GM23248 (cell line): ENCODE measurements around the gene SGSM1. TPM values are rescaled to one million over a fixed set of nuclear protein-coding genes. Genes with fewer than 3 reads are reported as not detected.

Experiments used
- DNase-seq: peaks from one replicate; pipeline ENCODE4 v3.0.0-alpha.2; 2015
- H2AFZ ChIP-seq: fragments of 200-600 bp; sonication (generic); 2 replicates; pipeline ENCODE4 v1.6.1; 2016; ENCODE audit warnings: antibody characterized with exemption
- H3F3A ChIP-seq: fragments of 200-600 bp; sonication (generic); 2 replicates; pipeline ENCODE4 v1.6.1; 2016; ENCODE audit warnings: mild to moderate bottlenecking, antibody characterized with exemption, mixed run types; ENCODE audit not compliant: insufficient read depth
- H3K27ac ChIP-seq: fragments of 200-600 bp; sonication (generic); 2 replicates; pipeline ENCODE4 v1.5.1; 2016; ENCODE audit warnings: mild to moderate bottlenecking
- H3K27me3 ChIP-seq: fragments of 200-600 bp; sonication (generic); replicated peaks from 2 replicates; pipeline ENCODE4 v1.6.1; 2016; ENCODE audit warnings: mild to moderate bottlenecking; ENCODE audit not compliant: insufficient read depth
- H3K36me3 ChIP-seq: fragments of 200-600 bp; sonication (generic); 2 replicates; pipeline ENCODE4 v1.6.1; 2016; ENCODE audit warnings: low read depth, mild to moderate bottlenecking
- H3K4me1 ChIP-seq: fragments of 200-600 bp; sonication (generic); 2 replicates; pipeline ENCODE4 v1.6.1; 2016; ENCODE audit warnings: mild to moderate bottlenecking; ENCODE audit not compliant: insufficient read depth
- H3K4me2 ChIP-seq: fragments of 200-600 bp; sonication (generic); one replicate; pipeline ENCODE4 v1.6.1; 2016; ENCODE audit warnings: mild to moderate bottlenecking; ENCODE audit not compliant: unreplicated experiment
- H3K4me3 ChIP-seq: fragments of 200-600 bp; sonication (generic); 2 replicates; pipeline ENCODE4 v1.5.1; 2016; ENCODE audit warnings: mild to moderate bottlenecking
- H3K79me2 ChIP-seq: fragments of 200-600 bp; sonication (generic); 2 replicates; pipeline ENCODE4 v1.6.1; 2016; ENCODE audit warnings: mild to moderate bottlenecking; ENCODE audit not compliant: insufficient read depth
- H3K9ac ChIP-seq: fragments of 200-600 bp; sonication (generic); 2 replicates; pipeline ENCODE4 v1.6.1; 2016; ENCODE audit warnings: mild to moderate bottlenecking
- H3K9me2 ChIP-seq: fragments of 200-600 bp; sonication (generic); 2 replicates; pipeline ENCODE4 v1.6.1; 2016; ENCODE audit warnings: mixed run types, mild to moderate bottlenecking, moderate library complexity; ENCODE audit not compliant: insufficient read depth
- H3K9me3 ChIP-seq: fragments of 200-600 bp; sonication (generic); one replicate; pipeline ENCODE4 v1.6.1; 2017; ENCODE audit warnings: low read depth
- H4K20me1 ChIP-seq: fragments of 200-600 bp; sonication (generic); 2 replicates; pipeline ENCODE4 v1.6.0; 2016; ENCODE audit not compliant: insufficient read depth
- EZH2 ChIP-seq: fragments of 200-600 bp; sonication (generic); IDR thresholded peaks from 2 replicates; pipeline ENCODE4 v1.6.1; 2018; ENCODE audit warnings: antibody characterized with exemption, mild to moderate bottlenecking; ENCODE audit not compliant: insufficient read depth, poor library complexity, severe bottlenecking
- EZH2phosphoT487 ChIP-seq: fragments of 200-600 bp; sonication (generic); IDR thresholded peaks from 2 replicates; pipeline ENCODE4 v1.6.1; 2018; ENCODE audit warnings: antibody characterized with exemption, moderate library complexity, mild to moderate bottlenecking, low read depth; ENCODE audit not compliant: insufficient read depth
- WGBS, 2 experiments: methylation state at CpG; one replicate each; pipeline ENCODE4 v1.1.6; 2015 to 2017; ENCODE audit warnings: low lambda C conversion rate in 2 of 2, low coverage in 1 of 2; ENCODE audit errors: missing lambda C conversion rate in 2 of 2; 5-methylcytosine and 5-hydroxymethylcytosine counted together
- in situ Hi-C: fragments of 300-500 bp; cut with MboI; formaldehyde crosslinking; loops from 2 replicates; pipeline ENCODE4 v1.15.0; 2020
- polyA plus RNA-seq: library from polyadenylated mRNA; unstranded; fragments of >200 nt; fragmentation: Nextera tagmentation; extraction: Ambion mirVana; gene quantifications from 2 replicates; pipeline ENCODE4 v1.2.1, GENCODE V29; 2016
- total RNA-seq: library from RNA; depleted of rRNA; stranded (reverse); fragments of >200 nt; shearing (Covaris generic); gene quantifications from 2 replicates; pipeline ENCODE4 v1.2.3, GENCODE V29; 2014

SGSM1 gene
- total and polyA plus RNA-seq, 2 experiments from 2014 or later, result not detected

DNA sequence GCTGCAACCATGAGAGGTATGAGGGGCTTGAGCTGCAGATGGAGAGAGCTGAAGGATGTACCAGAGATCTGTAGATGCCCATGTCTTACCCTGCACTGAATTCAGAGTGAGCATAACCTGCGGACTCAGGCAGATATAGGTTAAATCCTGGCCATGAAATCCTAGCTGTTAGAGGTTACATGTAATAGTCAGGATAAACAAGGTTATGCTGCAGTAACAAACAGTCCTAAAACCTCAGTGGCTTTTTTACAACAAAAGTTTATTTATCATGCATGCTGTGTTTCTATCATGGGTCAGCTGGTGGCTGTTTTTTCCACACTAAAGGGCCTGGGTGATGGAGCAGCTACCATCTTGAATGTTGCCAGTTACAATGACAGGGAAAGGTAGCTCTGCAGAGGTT, 70.7 kb downstream of the SGSM1 start:
- no peaks in the 10 kb centered on the region for H3K79me2 ChIP-seq
- no peaks in the 10 kb centered on the region for H3K9me2 ChIP-seq
- H4K20me1 ChIP-seq, result no peaks in the 10 kb centered on the region
- H3F3A ChIP-seq, result no peaks in the 10 kb centered on the region
- TF ChIP-seq EZH2 (no peak), EZH2phosphoT487 (no peak)
- H3K27ac ChIP-seq, result no peak overlapping the region
- H3K9ac ChIP-seq, result no peak overlapping the region
- H3K9me3 ChIP-seq, result no peaks in the 10 kb centered on the region
- no peak overlapping the region for H2AFZ ChIP-seq
- no peaks in the 10 kb centered on the region for H3K27me3 ChIP-seq
- 54 to 63% methylated on average over 1 of the region's 1 CpG for WGBS, 2 experiments
- H3K4me1 ChIP-seq, result no peaks in the 10 kb centered on the region
- H3K4me2 ChIP-seq, result no peak overlapping the region
- in situ Hi-C loops, result no loop called here
- H3K4me3 ChIP-seq, result no peak overlapping the region
- DNase-seq, result no peak
- no peaks in the 10 kb centered on the region for H3K36me3 ChIP-seq

DNA sequence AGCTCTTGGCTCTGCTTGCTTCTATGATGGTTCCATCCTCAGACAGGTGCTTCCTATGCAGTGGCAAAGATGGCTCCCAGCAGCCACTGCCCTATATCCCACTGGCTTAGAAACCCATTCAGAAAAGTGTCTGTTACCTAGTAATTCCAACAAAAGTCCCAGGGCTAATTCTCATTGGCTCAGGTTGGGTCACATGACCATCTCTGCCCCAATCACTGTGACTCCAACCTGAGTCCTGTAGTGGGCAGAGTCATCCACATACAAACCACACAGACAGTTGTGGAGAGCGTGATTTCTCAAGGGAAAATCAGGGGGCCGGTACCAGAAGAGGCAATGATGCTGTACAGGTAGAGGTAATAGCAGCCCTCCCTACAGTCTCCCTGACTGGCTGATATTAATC, 73.0 kb downstream of the SGSM1 start:
- Histone ChIP-seq H3K27me3 (no peaks in the 10 kb centered on the region), H3K79me2 (no peaks in the 10 kb centered on the region), H3K9me2 (no peaks in the 10 kb centered on the region), H2AFZ (no peak overlapping the region), H3K4me2 (no peak overlapping the region), H3F3A (no peaks in the 10 kb centered on the region), H3K9me3 (no peaks in the 10 kb centered on the region), H3K9ac (no peak overlapping the region), H3K4me1 (no peaks in the 10 kb centered on the region), H3K4me3 (no peak overlapping the region), H3K27ac (no peak overlapping the region), H4K20me1 (no peaks in the 10 kb centered on the region), H3K36me3 (no peaks in the 10 kb centered on the region)
- whole genome bisulfite sequencing, 2 experiments, result 85% methylated on average over 2 of the region's 2 CpGs
- TF ChIP-seq EZH2phosphoT487, result no peak
- TF ChIP-seq EZH2, result no peak
- no peak for DNase-seq
- in situ Hi-C loops, result no loop called here

DNA sequence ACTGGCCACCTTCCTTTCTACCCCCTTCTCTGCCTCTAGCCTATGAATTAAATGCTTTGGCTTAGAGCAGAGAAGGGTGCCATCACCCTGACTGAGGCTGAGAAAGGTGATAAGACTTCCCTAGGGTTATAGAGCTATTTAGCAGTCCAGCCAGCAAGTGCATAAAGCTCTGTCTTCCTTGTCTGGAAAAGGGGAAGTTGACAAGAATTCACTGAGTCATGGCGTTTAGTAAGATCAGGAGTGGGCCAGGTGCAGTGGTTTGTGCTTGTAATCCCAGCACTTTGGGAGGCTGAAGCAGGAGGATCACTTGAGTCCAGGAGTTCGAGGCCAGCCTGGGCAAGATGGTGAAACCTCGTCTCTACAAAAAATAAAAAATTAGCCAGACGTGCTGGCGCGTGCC, 77.4 kb downstream of the SGSM1 start:
- WGBS, 2 experiments, result 73% methylated on average over 6 of the region's 6 CpGs
- no peak overlapping the region for H3K27ac ChIP-seq
- H4K20me1 ChIP-seq, result no peaks in the 10 kb centered on the region
- DNase-seq, result no peak
- no peak overlapping the region for H3K4me3 ChIP-seq
- H3K9me3 ChIP-seq, result no peaks in the 10 kb centered on the region
- H2AFZ ChIP-seq, result no peak overlapping the region
- no peaks in the 10 kb centered on the region for H3K9me2 ChIP-seq
- no peaks in the 10 kb centered on the region for H3F3A ChIP-seq
- no peaks in the 10 kb centered on the region for H3K36me3 ChIP-seq
- H3K4me1 ChIP-seq, result no peaks in the 10 kb centered on the region
- no peak for TF ChIP-seq EZH2phosphoT487
- TF ChIP-seq EZH2, result no peak
- in situ Hi-C loops, result no loop called here
- no peaks in the 10 kb centered on the region for H3K27me3 ChIP-seq
- H3K4me2 ChIP-seq, result no peak overlapping the region
- H3K79me2 ChIP-seq, result no peaks in the 10 kb centered on the region
- H3K9ac ChIP-seq, result no peak overlapping the region

DNA sequence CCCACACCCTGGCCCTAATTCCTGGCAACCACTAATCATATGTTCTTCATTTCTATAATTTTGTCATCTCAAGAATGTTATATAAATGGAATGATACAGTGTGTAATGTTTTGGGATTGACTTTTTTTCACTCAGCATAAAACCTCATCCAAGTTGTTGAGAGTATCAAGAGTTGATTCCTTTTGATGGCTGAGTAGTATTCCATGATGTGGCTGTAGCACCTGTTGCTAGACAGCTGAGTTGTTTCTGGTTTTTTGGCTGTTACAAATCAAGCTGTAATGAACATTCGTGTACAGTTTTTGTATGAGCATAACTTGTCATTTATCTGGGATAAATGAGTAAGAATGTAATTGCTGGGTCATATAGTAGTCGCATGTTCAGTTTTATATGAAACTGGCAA, 81.2 kb downstream of the SGSM1 start:
- Histone ChIP-seq H3K9me2 (no peaks in the 10 kb centered on the region), H4K20me1 (no peaks in the 10 kb centered on the region), H3K4me2 (no peak overlapping the region), H3K36me3 (no peaks in the 10 kb centered on the region), H3K79me2 (no peaks in the 10 kb centered on the region), H3K27me3 (no peaks in the 10 kb centered on the region), H3F3A (no peaks in the 10 kb centered on the region), H3K27ac (no peak overlapping the region), H3K4me1 (no peaks in the 10 kb centered on the region), H3K9me3 (no peaks in the 10 kb centered on the region), H3K4me3 (no peak overlapping the region), H3K9ac (no peak overlapping the region), H2AFZ (no peak overlapping the region)
- in situ Hi-C loops, result no loop called here
- TF ChIP-seq EZH2 (no peak), EZH2phosphoT487 (no peak)
- 45 to 49% methylated on average over 2 of the region's 2 CpGs for WGBS, 2 experiments
- no peak for DNase-seq

DNA sequence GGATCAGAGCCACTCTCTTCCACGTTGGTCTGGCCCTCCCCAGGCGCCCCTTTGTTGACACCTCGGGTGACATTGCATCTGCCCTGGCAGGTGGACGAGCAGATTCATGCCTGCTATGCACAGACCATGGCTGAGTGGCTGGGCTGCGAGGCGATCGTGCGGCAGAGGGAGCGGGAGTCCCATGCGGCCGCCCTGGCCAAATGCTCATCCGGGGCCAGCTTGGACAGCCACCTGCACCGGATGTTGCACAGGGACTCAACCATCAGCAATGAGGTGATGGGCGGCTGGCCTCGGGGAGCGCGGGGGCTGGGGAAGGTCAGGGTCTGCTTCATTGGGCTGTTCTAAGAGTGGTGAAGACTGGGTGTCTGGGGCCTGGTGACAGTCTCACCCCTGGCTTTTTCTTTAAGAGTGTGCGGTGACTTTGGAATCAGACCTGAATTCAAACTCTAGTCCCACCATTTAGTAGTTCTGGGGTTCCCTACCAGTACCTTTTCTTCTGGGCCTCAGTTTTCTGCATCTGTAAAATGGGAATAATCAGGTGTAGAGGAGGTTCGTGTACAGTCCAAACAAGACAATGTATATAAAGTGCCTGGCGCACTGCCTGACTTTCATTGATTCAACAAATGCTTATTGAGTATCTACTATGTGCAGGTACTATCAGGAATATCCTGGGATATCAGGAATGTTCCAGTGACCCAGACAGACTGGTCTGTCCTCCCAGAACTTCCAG, 87.5 kb downstream of the SGSM1 start:
- Histone ChIP-seq H4K20me1 (no peaks in the 10 kb centered on the region), H3F3A (peaks cover 11% of the 10 kb centered on the region; the same call in 1 of the 2 replicates), H3K4me3 (no peak overlapping the region), H2AFZ (0 out of 2 replicates have a peak overlapping the region, but pooled peaks have one; percentile 24), H3K36me3 (no peaks in the 10 kb centered on the region), H3K9me2 (no peaks in the 10 kb centered on the region), H3K4me1 (peaks cover 13% of the 10 kb centered on the region), H3K4me2 (peak overlapping the region; percentile 52), H3K27me3 (no peaks in the 10 kb centered on the region), H3K27ac (peak overlapping the region; percentile 62; the same call in 1 of the 2 replicates), H3K9me3 (no peaks in the 10 kb centered on the region), H3K79me2 (no peaks in the 10 kb centered on the region), H3K9ac (peak overlapping the region; percentile 37; the same call in 1 of the 2 replicates)
- no peak for DNase-seq
- in situ Hi-C loops, result no loop called here
- no peak for TF ChIP-seq EZH2phosphoT487
- no peak for TF ChIP-seq EZH2
- 92 to 94% methylated on average over 17 to 20 of the region's 20 CpGs for WGBS, 2 experiments
